WTC11 (cell line): ENCODE measurements around the gene TTYH1. TPM values are rescaled to one million over a fixed set of nuclear protein-coding genes. Genes with fewer than 3 reads are reported as not detected.

ENCODE experiments used
- ATAC-seq: fragments of 200-7000 bp; cut with Tn5 transposase; 2 replicates; pipeline ENCODE4 v1.10.0; 2021; ENCODE audit warnings: mild to moderate bottlenecking, moderate library complexity
- CTCF ChIA-PET: fragments of 300-600 bp; sonication (Branson Sonifier 250); formaldehyde crosslinking; loops from one replicate; lab custom pipeline; 2021; ENCODE audit warnings: antibody characterized with exemption; lab: Charles Lee
- POLR2A ChIA-PET: fragments of 350-600 bp; sonication (Branson Sonifier 250); formaldehyde crosslinking; loops from one replicate; lab custom pipeline; 2021; ENCODE audit warnings: antibody characterized with exemption; lab: Charles Lee
- DNase-seq: peaks from one replicate; pipeline ENCODE4 v3.0.0; 2021; ENCODE audit warnings: low spot score
- H3K27ac Mint-ChIP-seq: 2 replicates; pipeline ENCODE4 v1.8.0; 2021; ENCODE audit warnings: mixed read lengths
- H3K27me3 Mint-ChIP-seq: 2 replicates; pipeline ENCODE4 v1.8.0; 2021; ENCODE audit warnings: low read depth, mild to moderate bottlenecking, moderate library complexity, mixed read lengths
- H3K36me3 Mint-ChIP-seq: 2 replicates; pipeline ENCODE4 v1.8.0; 2021; ENCODE audit warnings: mixed read lengths
- H3K4me1 Mint-ChIP-seq: 2 replicates; pipeline ENCODE4 v1.8.0; 2022; ENCODE audit warnings: mixed read lengths
- H3K4me3 Mint-ChIP-seq: 2 replicates; pipeline ENCODE4 v1.8.0; 2021; ENCODE audit warnings: mild to moderate bottlenecking, moderate library complexity, mixed read lengths
- H3K9me3 Mint-ChIP-seq: 2 replicates; pipeline ENCODE4 v1.8.0; 2021; ENCODE audit warnings: mixed read lengths
- AFF4 ChIP-seq: sonication (generic); formaldehyde crosslinking; IDR thresholded peaks from 2 replicates; pipeline ENCODE4 v1.8.1; 2023; ENCODE audit warnings: mild to moderate bottlenecking, missing genetic modification reagents, borderline replicate concordance
- ATF3 ChIP-seq: sonication (generic); formaldehyde crosslinking; conservative IDR thresholded peaks from 2 replicates; pipeline ENCODE4 v1.8.1; 2022; ENCODE audit warnings: mild to moderate bottlenecking, missing genetic modification reagents
- CBFB ChIP-seq: sonication (generic); formaldehyde crosslinking; IDR thresholded peaks from 2 replicates; pipeline ENCODE4 v1.8.1; 2022; ENCODE audit warnings: mild to moderate bottlenecking, low read depth, missing genetic modification reagents
- E2F4 ChIP-seq: sonication (generic); formaldehyde crosslinking; IDR thresholded peaks from 2 replicates; pipeline ENCODE4 v1.8.1; 2022; ENCODE audit warnings: low read depth, mild to moderate bottlenecking, moderate library complexity, missing genetic modification reagents, borderline replicate concordance
- E2F5 ChIP-seq: sonication (generic); formaldehyde crosslinking; IDR thresholded peaks from 2 replicates; pipeline ENCODE4 v1.8.1; 2022; ENCODE audit warnings: mild to moderate bottlenecking, moderate library complexity, missing genetic modification reagents
- ELF4 ChIP-seq: sonication (generic); formaldehyde crosslinking; IDR thresholded peaks from 2 replicates; pipeline ENCODE4 v1.8.1; 2022; ENCODE audit warnings: low read depth, mild to moderate bottlenecking, moderate library complexity, missing genetic modification reagents
- GABPB1 ChIP-seq: sonication (generic); formaldehyde crosslinking; IDR thresholded peaks from 2 replicates; pipeline ENCODE4 v1.8.1; 2023; ENCODE audit warnings: mild to moderate bottlenecking, missing genetic modification reagents
- HMGA2 ChIP-seq: fragments of 250-450 bp; sonication (Bioruptor Pico); IDR thresholded peaks from 2 replicates; pipeline ENCODE4 v1.4.0; 2021; ENCODE audit warnings: mild to moderate bottlenecking, moderate library complexity
- IRF2 ChIP-seq: sonication (generic); formaldehyde crosslinking; IDR thresholded peaks from 2 replicates; pipeline ENCODE4 v1.8.0; 2022; ENCODE audit warnings: low read depth, missing genetic modification reagents, borderline replicate concordance
- JUN ChIP-seq: sonication (generic); formaldehyde crosslinking; IDR thresholded peaks from 2 replicates; pipeline ENCODE4 v1.8.0; 2023; ENCODE audit warnings: mild to moderate bottlenecking, missing genetic modification reagents
- KAT7 ChIP-seq: sonication (generic); formaldehyde crosslinking; IDR thresholded peaks from 2 replicates; pipeline ENCODE4 v1.8.1; 2023; ENCODE audit warnings: missing genetic modification reagents, mild to moderate bottlenecking, borderline replicate concordance
- NFYB ChIP-seq: sonication (generic); formaldehyde crosslinking; conservative IDR thresholded peaks from 2 replicates; pipeline ENCODE4 v1.8.0; 2022; ENCODE audit warnings: low read depth, missing genetic modification reagents
- PRDM15 ChIP-seq: sonication (generic); formaldehyde crosslinking; IDR thresholded peaks from 2 replicates; pipeline ENCODE4 v1.8.0; 2022; ENCODE audit warnings: missing genetic modification reagents
- SP1 ChIP-seq: sonication (generic); formaldehyde crosslinking; conservative IDR thresholded peaks from 2 replicates; pipeline ENCODE4 v1.8.1; 2022; ENCODE audit warnings: missing genetic modification reagents
- TEAD1 ChIP-seq: sonication (generic); formaldehyde crosslinking; IDR thresholded peaks from 2 replicates; pipeline ENCODE4 v1.8.0; 2022; ENCODE audit warnings: mild to moderate bottlenecking, missing genetic modification reagents
- USF1 ChIP-seq: sonication (generic); formaldehyde crosslinking; IDR thresholded peaks from 2 replicates; pipeline ENCODE4 v1.8.0; 2022; ENCODE audit warnings: mild to moderate bottlenecking, missing genetic modification reagents
- ZNF121 ChIP-seq: sonication (generic); formaldehyde crosslinking; IDR thresholded peaks from 2 replicates; pipeline ENCODE4 v1.8.0; 2023; ENCODE audit warnings: missing genetic modification reagents
- ZNF396 ChIP-seq: fragments of 250-450 bp; sonication (Bioruptor Pico); IDR thresholded peaks from 2 replicates; pipeline ENCODE4 v1.8.0; 2021; ENCODE audit warnings: mild to moderate bottlenecking, moderate library complexity, borderline replicate concordance
- ZNF416 ChIP-seq: fragments of 250-450 bp; sonication (Bioruptor Pico); IDR thresholded peaks from 2 replicates; pipeline ENCODE4 v1.9.0; 2021; ENCODE audit warnings: mild to moderate bottlenecking, inconsistent platforms
- ZSCAN18 ChIP-seq: fragments of 250-450 bp; sonication (Bioruptor Pico); IDR thresholded peaks from 2 replicates; pipeline ENCODE4 v2.1.2; 2022; ENCODE audit warnings: mild to moderate bottlenecking, moderate library complexity
- total RNA-seq: library from RNA; stranded (reverse); gene quantifications from 3 replicates; pipeline ENCODE4 v1.2.3, GENCODE V29; 2021

The TTYH1 gene
- total RNA-seq, 1 experiment from 2014 or later: 37.1 TPM

- Mint-ChIP-seq H3K27me3 (peaks cover 2% of the 10 kb centered on the region; the same call in 1 of the 2 replicates), H3K36me3 (peaks cover 52% of the 10 kb centered on the region), H3K4me1 (peaks cover 20% of the 10 kb centered on the region), H3K4me3 (no peak overlapping the region), H3K9me3 (no peaks in the 10 kb centered on the region), H3K27ac (no peak overlapping the region)
- CTCF ChIA-PET: no interaction called here
- no peak for TF ChIP-seq ZNF121 (CRISPR knock-in tag)
- TF ChIP-seq ATF3 (CRISPR knock-in tag): no peak
- no peak for TF ChIP-seq ZNF396 (CRISPR knock-in tag)
- TF ChIP-seq KAT7 (CRISPR knock-in tag): no peak
- no peak for TF ChIP-seq GABPB1 (CRISPR knock-in tag)
- no peak for ATAC-seq
- DNase-seq: no peak
- POLR2A ChIA-PET: no interaction called here
Measured at GRCh38 chr19:54452626-54453025, 37.4 kb downstream of the TTYH1 start.

GRCh38 chr19:54453921-54454780, 38.9 kb downstream of the TTYH1 start:
- no peaks in the 10 kb centered on the region; the same call in 1 of the 2 replicates for H3K27me3 Mint-ChIP-seq
- ATAC-seq (no peak), DNase-seq (no peak)
- H3K27ac Mint-ChIP-seq: no peak overlapping the region
- H3K4me3 Mint-ChIP-seq: no peak overlapping the region
- no peaks in the 10 kb centered on the region for H3K9me3 Mint-ChIP-seq
- peaks cover 13% of the 10 kb centered on the region for H3K4me1 Mint-ChIP-seq
- ChIA-PET POLR2A (interaction anchor here (1.1 kb wide), 1 partner anchor 9 kb away, joined by 4 read pairs; the partner anchor contains the start of gene LENG9), CTCF (interaction anchor here (1.8 kb wide), 1 partner anchor 15 kb away, joined by 5 read pairs; no protein-coding TSS in a partner anchor)
- H3K36me3 Mint-ChIP-seq: peaks cover 67% of the 10 kb centered on the region
- TF ChIP-seq USF1 (CRISPR knock-in tag): no peak
- TF ChIP-seq E2F4: no peak
- TF ChIP-seq NFYB (CRISPR knock-in tag): no peak
- no peak for TF ChIP-seq ZNF416 (CRISPR knock-in tag)
- no peak for TF ChIP-seq ZSCAN18 (CRISPR knock-in tag)
- TF ChIP-seq GABPB1 (CRISPR knock-in tag): no peak
- TF ChIP-seq ELF4 (CRISPR knock-in tag): no peak
- no peak for TF ChIP-seq HMGA2 (CRISPR knock-in tag)
- TF ChIP-seq PRDM15 (CRISPR knock-in tag): no peak
- TF ChIP-seq SP1 (CRISPR knock-in tag): no peak
- no peak for TF ChIP-seq TEAD1 (CRISPR knock-in tag)
- TF ChIP-seq AFF4: no peak
- no peak for TF ChIP-seq ATF3 (CRISPR knock-in tag)
- TF ChIP-seq E2F5 (CRISPR knock-in tag): no peak
- TF ChIP-seq ZNF396 (CRISPR knock-in tag): no peak
- TF ChIP-seq JUN (CRISPR knock-in tag): no peak
- TF ChIP-seq IRF2 (CRISPR knock-in tag): no peak
- no peak for TF ChIP-seq CBFB
